ENCODE data around the gene UROD.
A peak's percentile ranks its signal among the peaks of the same experiment; 100 is the strongest.

Gene UROD

GRCh38 chr1:45008516-45008915 is 3.5 kb upstream of the UROD start:
- DNase-seq (ENCODE audit: low read depth in 2 of 2), result no peak

GRCh38 chr1:45009296-45009865 is 2.7 kb upstream of the UROD start:
- DNase-seq (ENCODE audit: low read depth in 2 of 2), result no peak

- DNase-seq (ENCODE audit: low read depth in 2 of 2), result peak in 1 of 2 experiments; percentile 20
These were observed 1.8 kb upstream of the UROD start for GRCh38 chr1:45009956-45010854.

GRCh38 chr1:45010855-45011811 is 921 bp upstream of the UROD start, which contains the start of gene HECTD3:
Gene HECTD3 (minus strand): TSS chr1:45011324. CDS start chr1:45011257, 67 bp downstream.
- peak; percentile 54 to 69 for DNase-seq (ENCODE audit: low read depth in 2 of 2)

GRCh38 chr1:45012639-45013278 is 705 bp downstream of the UROD start:
- DNase-seq (ENCODE audit: low read depth in 2 of 2), result peak; percentile 8 to 47

GRCh38 chr1:45013551-45014209 is 1.6 kb downstream of the UROD start:
- no peak for DNase-seq (ENCODE audit: low read depth in 2 of 2)

- peak; percentile 51 to 75 for DNase-seq (ENCODE audit: low read depth in 2 of 2)
These were observed 2.4 kb downstream of the UROD start for GRCh38 chr1:45014321-45015028.

GRCh38 chr1:45015683-45016082 is 3.6 kb downstream of the UROD start:
- DNase-seq (ENCODE audit: low read depth in 2 of 2), result no peak

- DNase-seq (ENCODE audit: low read depth in 2 of 2), result no peak
These were observed 4.1 kb downstream of the UROD start for GRCh38 chr1:45016090-45016697.

- no peak for DNase-seq (ENCODE audit: low read depth in 2 of 2)
These were observed 4.7 kb downstream of the UROD start for GRCh38 chr1:45016767-45017166.

GRCh38 chr1:45018599-45019230 is 6.7 kb downstream of the UROD start:
- peak; percentile 43 to 58 for DNase-seq (ENCODE audit: low read depth in 2 of 2)

GRCh38 chr1:45023663-45024062 is 11.6 kb downstream of the UROD start:
- DNase-seq (ENCODE audit: low read depth in 2 of 2), result no peak

GRCh38 chr1:45026446-45026845 is 14.4 kb downstream of the UROD start:
- no peak for DNase-seq (ENCODE audit: low read depth in 2 of 2)

- DNase-seq (ENCODE audit: low read depth in 2 of 2), result no peak
These were observed 20.8 kb downstream of the UROD start for GRCh38 chr1:45032837-45033236.

GRCh38 chr1:45033356-45033755 is 21.3 kb downstream of the UROD start:
- no peak for DNase-seq (ENCODE audit: low read depth in 2 of 2)

- no peak for DNase-seq (ENCODE audit: low read depth in 2 of 2)
These were observed 23.7 kb downstream of the UROD start for GRCh38 chr1:45035631-45036301.

GRCh38 chr1:45037456-45037855 is 25.4 kb downstream of the UROD start:
- DNase-seq (ENCODE audit: low read depth in 2 of 2), result no peak

- DNase-seq (ENCODE audit: low read depth in 2 of 2), result no peak
These were observed 26.2 kb downstream of the UROD start for GRCh38 chr1:45038240-45038639.

Measured in stimulated activated CD4-positive, alpha-beta T cell treated with anti-CD3 and anti-CD28 coated beads, Interleukin-12 subunit alpha, Interleukin-12 subunit beta, amount 100 ng/mL, for 24 hours (primary cell).